Stomach (tissue), 9 donors: ENCODE measurements around the gene C4orf36. TPM values are rescaled to one million over a fixed set of nuclear protein-coding genes. Genes with fewer than 3 reads are reported as not detected.

Experiments used
- DNase-seq, 2 donors: peaks; one replicate each; pipeline versions ENCODE4 v3.0.0 to v3.0.0-alpha.2; 2013 to 2019
- H3K27ac ChIP-seq, 5 donors: fragments of 200-600 bp in 4 of 5; sonication (generic) in 4 of 5; one replicate each; pipeline ENCODE4 v1.5.1; 2013 to 2019; ENCODE audit warnings: mild to moderate bottlenecking in 1 of 5, moderate library complexity in 1 of 5
- H3K27me3 ChIP-seq, 3 donors: fragments of 200-600 bp; sonication (generic); one replicate each; pipeline ENCODE4 v1.5.1; 2017 to 2019; ENCODE audit warnings: mixed run types in 1 of 3
- H3K36me3 ChIP-seq, 4 donors: fragments of 200-600 bp; sonication (generic); 1 replicate in 3 of 4; 2 replicates in 1 of 4; pipeline ENCODE4 v1.5.1; 2016 to 2019
- H3K4me1 ChIP-seq, 4 donors: fragments of 200-600 bp; sonication (generic); one replicate each; pipeline ENCODE4 v1.5.1; 2016 to 2019
- H3K4me3 ChIP-seq, 4 donors: fragments of 200-600 bp; sonication (generic) in 3 of 4; one replicate each; pipeline ENCODE4 v1.5.1; 2016 to 2019; ENCODE audit warnings: mild to moderate bottlenecking in 1 of 4
- H3K9me3 ChIP-seq, 4 donors: fragments of 200-600 bp; sonication (generic); one replicate each; pipeline ENCODE4 v1.5.1; 2016 to 2019
- CTCF ChIP-seq, 7 experiments: fragments of 450-650 bp in 4 of 7; fragments of 200-600 bp in 3 of 7; sonication (generic) in 3 of 7; IDR thresholded peaks; one replicate each; pipeline ENCODE4 v1.5.1; 2016 to 2019; ENCODE audit warnings: antibody characterized with exemption in 7 of 7, control low read depth in 2 of 7, mild to moderate bottlenecking in 1 of 7
- EP300 ChIP-seq: sonication (generic); formaldehyde crosslinking; IDR thresholded peaks from one replicate; pipeline ENCODE4 v1.6.1; 2017; ENCODE audit warnings: antibody characterized with exemption
- POLR2A ChIP-seq, 4 donors: fragments of 450-650 bp; IDR thresholded peaks; one replicate each; pipeline ENCODE4 v1.6.1; 2016; ENCODE audit warnings: antibody characterized with exemption in 4 of 4, control low read depth in 2 of 4, mild to moderate bottlenecking in 1 of 4, moderate library complexity in 1 of 4
- POLR2AphosphoS5 ChIP-seq, 3 donors: sonication (generic); formaldehyde crosslinking; IDR thresholded peaks; one replicate each; pipeline ENCODE4 v1.6.1; 2016; ENCODE audit warnings: antibody characterized with exemption in 3 of 3
- WGBS, 5 donors: extraction: QIAGEN DNeasy Blood & Tissue Kit in 3 of 5; methylation state at CpG; one replicate each; pipeline versions ENCODE4 v1.1.5 to v1.1.7; 2013 to 2018; 5-methylcytosine and 5-hydroxymethylcytosine counted together
- intact Hi-C: fragments of 100-400 bp; cut with DNase I; formaldehyde crosslinking; loops from one replicate; pipeline ENCODE4 v1.15.1; 2023; ENCODE audit warnings: low total_unique reads
- polyA plus RNA-seq, 3 donors: library from polyadenylated mRNA; stranded (reverse); fragments of 200-250 nt; gene quantifications; one replicate each; pipeline ENCODE4 v1.2.3, GENCODE V29; 2013
- total RNA-seq, 5 donors: library from RNA; depleted of rRNA; stranded (reverse); fragments of >200 nt; gene quantifications; one replicate each; pipeline versions ENCODE4 v1.1.0 to v1.2.3, GENCODE V29; 2014 to 2016
- donor health status: healthy with polysubstance abuse.
- donor health status: Bipolar disorder and iron deficiency.
- donor health status: healthy.

The C4orf36 gene
- total and polyA plus RNA-seq, 8 donors: 1.7 to 3.1 TPM; not detected in 6

- no peaks in the 10 kb centered on the region for H3K9me3 ChIP-seq
- H3K4me1 ChIP-seq: peaks cover 49 to 83% (median 72%) of the 10 kb centered on the region in 4 donors
- TF ChIP-seq POLR2A (IDR thresholded peaks at IDR 0.05) (no peak), POLR2AphosphoS5 (IDR thresholded peaks at IDR 0.05) (peak in 1 of 3 donors; percentile 29)
- peak in 1 of 2 donors; percentile 76 for DNase-seq
- no peaks in the 10 kb centered on the region for H3K27me3 ChIP-seq
- H3K36me3 ChIP-seq: no peaks in the 10 kb centered on the region
- 63 to 80% (median 72%) methylated on average over 4 of the region's 4 CpGs for WGBS, 5 donors
- intact Hi-C loops: no loop called here
- H3K27ac ChIP-seq: peak overlapping the region in 4 of 5 donors; percentile 67 to 100 (median 98)
- H3K4me3 ChIP-seq: peak overlapping the region in 2 of 4 donors; percentile 3 to 28
These were observed 46.7 kb upstream of the C4orf36 start for GRCh38 chr4:86938771-86939520.

GRCh38 chr4:86935853-86936733, 43.9 kb upstream of the C4orf36 start:
- Histone ChIP-seq H3K36me3 (peaks cover 0 to 10% (median 7%) of the 10 kb centered on the region in 4 donors), H3K9me3 (no peaks in the 10 kb centered on the region), H3K4me3 (peak overlapping the region; percentile 80 to 88 (median 84)), H3K27me3 (no peaks in the 10 kb centered on the region), H3K27ac (peak overlapping the region; percentile 97 to 100 (median 98)), H3K4me1 (peaks cover 31 to 69% (median 53%) of the 10 kb centered on the region in 4 donors)
- intact Hi-C loops: no loop called here
- TF ChIP-seq POLR2A (IDR thresholded peaks at IDR 0.05): no peak
- no peak for TF ChIP-seq EP300
- no peak for TF ChIP-seq CTCF (IDR thresholded peaks at IDR 0.05)
- peak in 2 of 3 donors; percentile 57 to 76 for TF ChIP-seq POLR2AphosphoS5 (IDR thresholded peaks at IDR 0.05)
- 3 to 8% (median 6%) methylated on average over 35 to 36 of the region's 36 CpGs for WGBS, 5 donors
- DNase-seq: peak; percentile 68 to 86

- intact Hi-C loops: no loop called here
- 0 to 2% (median 1%) methylated on average over 5 to 16 of the region's 16 CpGs for WGBS, 5 donors
- Histone ChIP-seq H3K4me3 (peak overlapping the region; percentile 80 to 88 (median 84)), H3K4me1 (peaks cover 26 to 64% (median 48%) of the 10 kb centered on the region in 4 donors), H3K36me3 (peaks cover 0 to 16% (median 12%) of the 10 kb centered on the region in 4 donors), H3K27me3 (no peaks in the 10 kb centered on the region), H3K27ac (peak overlapping the region; percentile 97 to 100 (median 98)), H3K9me3 (no peaks in the 10 kb centered on the region)
- TF ChIP-seq POLR2AphosphoS5 (IDR thresholded peaks at IDR 0.05) (no peak), EP300 (no peak), POLR2A (IDR thresholded peaks at IDR 0.05) (no peak), CTCF (IDR thresholded peaks at IDR 0.05) (no peak)
- DNase-seq: peak in 1 of 2 donors; percentile 27
These were observed 43.3 kb upstream of the C4orf36 start for GRCh38 chr4:86935566-86935852.

- H3K27ac ChIP-seq: peak within 1 kb of the TSS; percentile 97 to 100 (median 98)
- TF ChIP-seq POLR2A (IDR thresholded peaks at IDR 0.05) (no peak), EP300 (no peak), POLR2AphosphoS5 (IDR thresholded peaks at IDR 0.05) (peak; percentile 71 to 94 (median 93)), CTCF (IDR thresholded peaks at IDR 0.05) (peak in 4 of 7 experiments; percentile 54 to 74 (median 61))
- H3K27me3 ChIP-seq: no peaks in the 10 kb centered on the region
- intact Hi-C loops: no loop called here
- H3K9me3 ChIP-seq: no peaks in the 10 kb centered on the region
- peak; percentile 94 to 99 for DNase-seq
- 0 to 1% (median 0%) methylated on average over 23 to 97 of the region's 97 CpGs for WGBS, 5 donors
- H3K36me3 ChIP-seq: peaks cover 0 to 18% (median 14%) of the 10 kb centered on the region in 4 donors
- peaks cover 20 to 58% (median 43%) of the 10 kb centered on the region in 4 donors for H3K4me1 ChIP-seq
- H3K4me3 ChIP-seq: peak within 1 kb of the TSS; percentile 80 to 88 (median 84)
These were observed 42.7 kb upstream of the C4orf36 start, which contains the start of gene AFF1 for GRCh38 chr4:86934771-86935565. Gene AFF1, plus strand, starts transcription at chr4:86935011. Its CDS starts 13,523 bp downstream, at chr4:86948534.
